GM10266 (cell line): ENCODE data around the gene HNRNPC.
A peak's percentile ranks its signal among the peaks of the same experiment; 100 is the strongest.

Experiments used
- DNase-seq: peaks from one replicate; pipeline ENCODE4 v3.0.0; 2012; ENCODE audit errors: extremely low spot score
- CTCF ChIP-seq: IDR thresholded peaks from 2 replicates; pipeline ENCODE4 v1.5.1; 2012; ENCODE audit warnings: mild to moderate bottlenecking, low read depth; ENCODE audit not compliant: control insufficient read depth, insufficient read depth; ENCODE audit errors: missing control alignments

HNRNPC gene

GRCh38 chr14:21269252-21270046, at the start of gene HNRNPC:
Gene HNRNPC (minus strand): TSS chr14:21269442. CDS start chr14:21234193, 35,249 bp downstream.
- no peak for TF ChIP-seq CTCF

GRCh38 chr14:21317398-21317797, 48.2 kb upstream of the HNRNPC start:
- DNase-seq = peak; percentile 38
- TF ChIP-seq CTCF = no peak

More at GRCh38 chr14:21269252-21270046, at the start of gene HNRNPC:
- peak; percentile 93 for DNase-seq

GRCh38 chr14:21313512-21313911, 44.3 kb upstream of the HNRNPC start:
- no peak for DNase-seq
- no peak for TF ChIP-seq CTCF

GRCh38 chr14:21311614-21312013, 42.4 kb upstream of the HNRNPC start:
- DNase-seq = no peak
- TF ChIP-seq CTCF = no peak

GRCh38 chr14:21309956-21310355, 40.7 kb upstream of the HNRNPC start:
- no peak for DNase-seq
- TF ChIP-seq CTCF = no peak

GRCh38 chr14:21309238-21309636, 40.0 kb upstream of the HNRNPC start:
- DNase-seq = no peak
- no peak for TF ChIP-seq CTCF

- no peak for TF ChIP-seq CTCF
- peak; percentile 72 for DNase-seq
Measured at GRCh38 chr14:21308479-21309237, 39.4 kb upstream of the HNRNPC start.
